Stimulated activated CD8-positive, alpha-beta memory T cell treated with anti-CD3 and anti-CD28 coated beads, Interleukin-15, amount 100 ng/mL, for 4 hours (primary cell): ENCODE measurements around the gene MYLK3.

Source experiments
- DNase-seq, 2 donors: peaks; one replicate each; pipeline ENCODE4 v3.0.0-alpha.2; 2020; ENCODE audit warnings: low read depth in 2 of 2

MYLK3 gene

DNA sequence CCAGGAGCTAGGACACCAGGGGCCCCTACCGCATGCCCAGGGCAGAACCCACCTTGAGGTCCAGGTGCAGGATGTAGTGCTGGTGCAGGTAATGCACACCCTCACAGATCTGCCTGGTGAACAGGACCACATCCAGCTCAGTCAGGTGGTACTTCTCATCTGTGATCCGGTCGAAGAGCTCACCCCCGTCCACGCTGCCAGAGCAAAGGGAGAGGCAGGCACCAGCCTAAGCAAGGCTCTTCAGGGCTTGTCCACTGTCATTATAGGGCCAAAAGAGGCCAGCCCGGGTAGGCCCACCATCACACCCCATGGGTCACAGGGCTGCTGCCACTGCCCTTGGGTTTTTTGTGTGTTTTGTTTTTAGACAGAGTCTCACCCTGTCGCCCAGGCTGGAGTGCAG, 21.0 kb downstream of the MYLK3 start:
- DNase-seq = no peak

DNA sequence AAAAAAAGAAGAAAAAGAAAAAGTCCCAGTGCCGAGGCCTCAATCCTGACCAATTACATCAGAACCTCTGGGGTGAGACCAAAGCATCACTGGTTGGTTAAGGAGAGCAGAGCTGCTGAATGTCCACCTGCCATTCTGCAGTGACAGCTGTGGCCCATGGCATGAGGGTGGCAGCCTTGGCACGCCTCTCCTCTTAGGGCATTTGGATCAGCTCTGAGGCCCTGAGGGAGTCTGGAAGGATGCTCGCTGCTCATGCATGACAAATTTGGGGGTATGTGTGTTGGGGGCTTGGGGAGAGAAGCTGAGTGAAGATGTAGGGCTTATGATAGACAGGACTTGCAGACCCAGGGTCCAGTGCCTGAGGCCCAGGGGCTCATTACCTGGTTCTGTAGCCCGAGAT, 26.3 kb downstream of the MYLK3 start:
- no peak for DNase-seq

DNA sequence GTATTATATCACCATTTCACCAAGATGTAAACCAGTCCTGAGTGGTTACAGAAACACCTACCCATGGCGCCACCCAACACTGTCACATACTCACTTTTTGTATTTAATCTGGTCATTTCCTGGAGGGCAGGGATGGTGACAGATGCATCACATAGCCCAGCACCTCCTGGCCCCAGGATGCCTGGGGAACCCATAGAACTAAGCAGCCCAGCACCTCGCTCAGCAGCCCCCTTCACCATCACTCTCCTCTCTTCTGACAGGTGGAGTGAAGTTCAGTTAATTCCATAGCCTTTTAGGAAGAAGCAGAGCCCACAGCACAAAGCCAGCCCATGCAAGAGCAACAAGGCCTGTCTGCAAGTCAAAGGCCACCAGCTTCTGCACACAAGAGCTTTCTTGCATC, 27.5 kb downstream of the MYLK3 start:
- no peak for DNase-seq

DNA sequence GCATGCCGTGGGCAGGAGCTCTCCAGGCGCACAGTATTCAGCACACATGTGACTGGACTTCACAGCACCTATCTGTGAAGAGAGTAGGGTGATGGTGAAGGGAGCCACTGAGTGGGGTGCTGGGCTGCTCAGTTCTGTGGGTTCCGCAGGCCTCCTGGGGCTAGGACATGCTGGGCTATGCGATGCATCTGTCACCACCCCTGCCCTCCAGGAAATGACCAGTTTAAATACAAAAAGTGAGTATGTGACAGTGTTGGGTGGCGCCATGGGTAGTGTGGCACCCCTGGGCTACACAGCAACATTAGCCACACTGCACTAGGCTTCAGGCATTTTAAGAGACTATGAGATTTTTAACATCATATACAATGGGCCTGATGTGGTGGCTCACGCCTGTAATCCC, 28.6 kb downstream of the MYLK3 start:
- no peak for DNase-seq

DNA sequence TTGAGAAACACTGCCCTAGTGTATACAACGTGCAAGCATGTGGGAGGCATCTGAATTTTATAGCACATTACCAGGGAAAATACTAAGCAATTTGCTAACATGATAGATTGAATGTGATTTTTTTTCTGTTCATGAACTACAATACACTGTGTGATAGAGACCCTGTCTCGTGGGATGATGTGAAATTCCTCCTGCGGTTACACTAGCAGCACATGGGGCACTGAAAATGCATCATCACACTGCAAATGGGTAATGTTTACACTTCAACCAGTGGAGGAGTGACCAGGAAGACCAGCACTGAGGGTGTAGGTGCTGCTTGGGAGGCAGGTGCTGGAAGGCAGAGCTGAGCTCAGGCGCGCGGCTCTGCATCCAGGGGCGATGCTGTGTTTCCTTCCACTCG, 29.9 kb downstream of the MYLK3 start:
- no peak for DNase-seq

DNA sequence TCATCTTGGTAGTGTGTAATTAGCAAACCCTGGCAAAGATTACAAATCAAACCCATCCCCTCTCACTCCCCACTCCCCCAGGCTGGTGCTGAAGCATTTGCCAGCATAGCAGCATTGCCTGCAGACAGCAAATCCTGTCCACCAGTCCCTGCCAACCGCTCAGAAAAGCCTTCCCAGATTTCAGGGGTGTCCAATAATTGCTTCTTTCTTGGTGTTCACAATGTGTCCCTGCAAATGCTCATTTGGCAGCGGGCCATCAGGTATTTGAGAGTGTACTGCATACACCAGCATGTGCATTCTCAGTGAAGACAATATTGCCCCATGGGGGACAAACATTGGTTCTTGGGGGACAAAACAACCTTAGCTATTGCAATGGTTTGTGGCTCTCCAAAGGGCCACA, 30.5 kb downstream of the MYLK3 start:
- no peak for DNase-seq

DNA sequence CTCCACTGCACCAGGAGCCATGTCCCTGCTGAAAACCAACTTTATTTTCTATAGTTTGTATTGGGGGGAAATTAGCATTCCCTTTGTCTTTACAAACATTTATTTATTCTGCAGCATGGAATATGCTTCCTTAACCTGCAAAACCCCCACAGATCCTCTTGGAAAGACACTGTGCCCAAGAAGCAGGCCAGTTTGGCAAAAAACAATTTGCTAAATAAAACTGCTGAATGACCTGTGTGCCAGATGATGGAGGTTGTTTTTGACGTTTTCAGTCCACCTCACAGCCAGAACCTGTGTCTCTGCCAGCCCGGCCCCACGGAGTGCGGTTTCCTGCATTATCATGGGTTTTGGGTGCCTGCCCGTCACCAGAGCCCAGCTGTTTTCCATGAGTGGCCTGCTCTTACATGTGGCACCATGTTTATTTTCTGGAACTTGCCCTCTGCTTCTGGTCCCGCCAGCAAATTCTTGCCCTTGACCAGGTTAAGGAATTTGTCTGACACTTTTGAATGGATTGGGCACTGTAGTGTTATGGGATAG, 32.3 kb downstream of the MYLK3 start:
- no peak for DNase-seq

DNA sequence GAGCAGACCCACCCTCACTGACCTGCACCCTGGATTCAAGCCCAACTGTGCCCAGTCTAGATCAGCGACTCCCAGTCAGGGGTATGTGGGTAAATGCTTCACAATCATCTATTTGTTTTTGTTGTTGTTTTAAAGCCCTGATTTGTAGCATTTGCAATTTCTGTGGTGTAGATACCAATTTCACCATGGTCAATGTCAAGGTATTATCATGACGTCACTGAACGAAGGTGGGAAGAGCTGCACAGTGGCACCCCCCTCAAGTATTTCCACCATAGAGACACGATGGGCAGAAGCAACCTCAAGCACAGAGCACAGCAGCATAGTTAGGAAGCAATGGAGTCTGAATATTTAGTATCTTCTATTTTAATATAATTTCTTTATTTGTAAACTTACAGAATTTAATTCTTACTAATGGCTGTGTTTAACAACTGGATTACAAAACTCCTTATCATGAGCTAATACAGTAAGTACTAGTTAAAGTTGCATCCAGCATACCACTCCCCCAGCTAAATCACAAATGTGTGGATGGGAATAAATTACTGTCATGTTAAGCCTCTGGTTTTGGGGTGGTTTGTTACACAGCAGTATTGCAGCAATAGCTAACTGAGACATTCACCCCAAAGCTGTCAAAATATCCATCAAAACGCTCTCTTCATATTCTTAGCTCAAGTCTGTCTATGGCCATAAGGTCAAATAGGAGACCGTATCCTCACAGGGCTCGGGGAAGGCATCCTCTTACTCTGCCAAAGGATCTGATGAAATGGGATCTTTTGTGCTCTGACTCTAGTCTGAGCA, 33.1 kb downstream of the MYLK3 start:
- no peak for DNase-seq

DNA sequence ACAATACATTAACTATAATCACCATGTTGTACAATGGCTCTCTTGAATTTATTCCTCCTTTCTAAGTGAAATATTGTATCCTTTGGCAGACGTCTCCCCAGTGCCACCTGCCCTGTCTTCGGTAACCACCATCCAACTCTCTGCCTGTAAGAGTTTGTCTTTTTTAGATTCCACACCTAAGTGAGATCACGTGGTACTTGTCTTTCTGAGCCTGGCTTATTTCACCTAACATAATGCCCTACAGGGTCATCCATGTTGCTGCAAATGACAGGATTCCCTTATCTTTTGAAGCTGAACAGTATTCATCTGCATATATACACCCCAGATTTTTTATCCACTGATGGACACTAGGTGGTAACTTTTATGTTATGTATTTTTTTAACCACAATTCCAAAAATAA, 34.5 kb downstream of the MYLK3 start:
- DNase-seq = no peak

DNA sequence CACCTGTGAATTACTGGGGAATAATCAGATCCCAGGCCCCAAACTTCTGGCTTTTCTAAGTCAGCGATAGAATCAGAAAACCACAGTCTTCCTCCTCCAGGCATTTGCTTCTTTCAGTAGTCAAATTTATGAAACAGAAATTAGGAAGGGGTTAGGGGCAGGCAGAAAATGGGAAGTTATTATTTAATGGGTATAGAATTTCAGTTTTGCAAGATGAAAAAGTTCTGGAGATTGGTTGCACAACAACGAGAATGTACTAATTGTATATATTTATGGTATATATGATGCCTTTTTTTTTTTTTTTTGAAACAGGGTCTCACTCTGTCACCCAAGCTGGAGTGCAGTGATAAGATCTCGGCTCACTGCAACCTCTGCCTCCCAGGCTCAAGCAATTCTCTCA, 35.2 kb downstream of the MYLK3 start:
- no peak for DNase-seq

DNA sequence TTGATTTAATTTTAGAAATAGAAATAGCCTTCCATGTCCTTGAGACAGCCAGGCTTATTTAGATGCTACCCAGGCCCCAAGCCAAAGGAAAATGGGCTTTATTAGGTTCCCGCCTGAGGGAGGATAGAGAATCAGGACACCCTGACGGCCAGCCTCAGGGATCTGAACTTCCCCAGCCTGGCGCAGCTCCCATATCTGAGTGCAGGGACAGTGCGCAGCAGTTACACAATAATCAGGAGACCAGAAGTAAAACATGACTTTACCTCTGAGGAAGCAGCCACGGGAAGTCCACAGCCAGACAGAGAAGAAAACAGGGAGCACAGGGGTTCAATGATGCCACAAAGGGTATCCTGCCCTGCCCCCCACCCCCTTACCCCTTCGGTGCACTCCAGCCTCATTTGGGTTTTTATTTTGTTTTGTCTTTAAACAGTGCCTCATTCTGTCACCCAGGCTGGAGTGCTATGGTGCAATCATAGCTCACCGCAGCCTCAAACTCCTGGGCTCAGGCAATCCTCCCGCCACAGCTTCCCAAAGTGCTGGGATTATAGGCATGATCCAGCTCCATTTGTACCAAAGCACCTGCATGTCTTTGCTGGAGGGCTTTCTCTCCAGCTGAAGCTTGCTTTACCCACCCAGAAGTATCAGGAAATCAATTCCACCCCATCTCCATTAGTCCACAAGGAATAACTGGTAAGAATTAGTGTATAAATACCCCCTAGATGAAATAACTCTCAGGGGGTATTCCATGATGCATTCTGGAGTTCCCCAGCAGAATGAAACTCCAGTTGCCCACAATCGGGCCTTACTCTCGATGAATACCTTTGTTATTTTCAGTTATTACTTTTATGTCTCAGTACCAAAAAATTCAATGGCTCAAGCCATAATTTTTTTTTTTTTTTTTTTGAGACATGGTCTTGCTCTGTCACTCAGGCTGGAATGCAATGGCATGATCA, 36.8 kb downstream of the MYLK3 start:
- DNase-seq = no peak

DNA sequence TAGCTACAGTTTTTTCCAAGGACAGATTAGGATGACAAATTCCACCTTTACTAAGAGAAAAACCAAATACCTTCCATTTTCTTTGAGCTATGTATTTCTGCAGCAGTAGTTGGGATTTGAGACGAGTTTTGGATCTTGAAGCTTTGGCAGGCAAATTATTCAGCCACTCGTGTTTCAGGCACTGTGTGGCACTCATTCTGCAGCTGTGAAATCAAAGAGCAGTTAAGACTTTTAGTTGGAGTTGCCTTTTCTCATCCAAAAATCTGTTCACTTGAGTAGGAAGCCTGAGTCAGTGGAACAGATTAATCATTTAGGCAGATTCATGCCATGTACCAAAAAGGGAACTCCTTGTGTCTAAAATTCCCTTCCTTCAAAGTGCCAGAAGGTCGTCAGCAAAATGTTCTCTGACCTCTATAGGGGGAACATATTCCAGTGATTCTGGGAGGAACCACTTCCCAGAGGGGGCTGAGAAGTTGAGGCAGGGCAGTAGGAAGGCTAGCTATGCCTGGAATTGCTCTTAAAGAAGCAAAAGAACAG, 38.6 kb downstream of the MYLK3 start:
- DNase-seq = no peak

DNA sequence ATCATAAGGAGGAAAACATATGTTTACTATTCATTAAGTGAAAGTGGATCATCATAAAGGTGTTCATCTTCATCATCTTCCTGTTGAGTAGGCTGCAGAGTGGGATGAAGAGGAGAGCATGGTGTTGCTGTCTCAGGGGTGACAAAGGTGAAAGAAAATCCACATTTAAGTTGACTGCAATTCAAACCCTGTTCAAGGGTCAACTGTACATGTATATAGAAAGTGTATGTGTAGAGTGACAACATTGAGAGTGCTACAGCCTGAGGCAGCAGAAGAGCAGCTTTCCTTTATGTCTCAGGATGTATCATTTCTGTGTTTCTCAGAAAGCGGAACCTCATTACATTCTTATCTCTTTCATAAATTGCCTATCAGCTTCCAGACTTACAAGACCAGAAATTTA, 41.5 kb downstream of the MYLK3 start:
- DNase-seq = no peak

DNA sequence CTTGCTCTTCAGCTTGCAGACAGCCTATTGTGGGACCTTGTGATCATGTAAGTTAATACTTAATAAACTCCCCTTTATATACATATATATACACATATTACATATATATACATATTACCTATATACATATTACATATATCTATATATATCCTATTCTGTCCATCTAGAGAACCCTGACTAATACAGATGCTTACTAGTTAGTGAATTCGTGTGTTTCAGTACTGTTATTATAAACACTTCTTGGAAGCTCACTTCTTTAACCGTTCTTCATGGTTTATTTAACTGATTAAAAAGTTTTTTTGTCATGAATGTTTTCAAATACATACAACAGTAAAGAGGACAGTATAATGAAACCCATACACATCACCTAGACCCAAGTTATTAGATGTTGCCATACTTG, 46.1 kb downstream of the MYLK3 start:
- no peak for DNase-seq

DNA sequence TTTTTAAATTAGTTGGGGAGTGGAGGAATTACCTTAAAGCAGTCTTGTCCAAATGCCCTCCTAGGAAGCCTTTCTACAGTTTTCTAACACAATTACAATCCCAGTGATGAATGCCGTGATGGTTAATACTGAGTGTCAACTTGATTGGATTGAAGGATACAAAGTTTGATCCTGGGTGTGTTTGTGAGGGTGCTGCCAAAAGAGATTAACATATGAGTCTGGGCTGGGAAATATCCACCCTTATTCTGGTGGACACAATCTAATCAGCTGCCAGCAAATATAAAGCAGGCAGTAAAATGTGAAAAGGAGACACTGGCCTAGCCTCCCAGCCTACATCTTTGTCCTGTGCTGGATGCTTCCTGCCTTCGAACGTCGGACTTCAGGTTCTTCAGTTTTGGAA, 46.5 kb downstream of the MYLK3 start:
- no peak for DNase-seq

DNA sequence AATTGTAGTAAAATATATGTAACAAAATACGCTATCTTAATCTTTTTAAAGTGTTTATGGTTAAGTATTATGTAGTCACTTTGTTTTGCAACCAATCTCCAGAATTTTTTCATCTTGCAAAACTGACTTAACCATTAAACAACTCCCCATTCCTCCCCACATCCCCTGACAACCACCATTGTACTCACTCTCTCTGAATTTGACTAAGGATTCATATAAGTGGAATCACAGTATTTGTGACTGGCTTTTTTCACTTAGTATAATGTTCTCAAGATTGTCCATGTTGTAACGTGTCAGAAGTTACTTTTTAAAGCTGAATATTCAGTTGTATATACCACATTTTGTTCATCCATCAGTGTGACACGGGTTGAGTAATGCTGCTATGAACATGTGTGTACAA, 48.1 kb downstream of the MYLK3 start:
- no peak for DNase-seq

DNA sequence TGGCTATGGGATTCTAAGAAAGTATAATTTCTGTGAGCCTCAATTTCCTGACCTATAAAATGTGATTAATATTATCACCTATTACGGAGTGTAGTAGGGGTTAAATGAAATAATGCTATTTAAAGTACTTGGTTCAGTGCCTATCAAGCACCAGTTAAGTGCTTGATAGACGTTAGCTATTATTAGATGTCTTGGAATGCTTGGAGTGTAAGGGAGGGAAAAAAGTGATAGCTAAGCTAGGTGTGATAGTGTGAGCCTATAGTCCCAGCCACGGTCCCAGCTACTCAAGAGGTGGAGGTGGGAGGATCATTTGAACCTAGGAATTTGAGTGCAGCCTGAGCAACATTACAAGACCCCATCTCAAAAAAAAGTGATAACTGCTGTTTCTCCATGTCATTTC, 51.2 kb downstream of the MYLK3 start:
- DNase-seq = no peak

DNA sequence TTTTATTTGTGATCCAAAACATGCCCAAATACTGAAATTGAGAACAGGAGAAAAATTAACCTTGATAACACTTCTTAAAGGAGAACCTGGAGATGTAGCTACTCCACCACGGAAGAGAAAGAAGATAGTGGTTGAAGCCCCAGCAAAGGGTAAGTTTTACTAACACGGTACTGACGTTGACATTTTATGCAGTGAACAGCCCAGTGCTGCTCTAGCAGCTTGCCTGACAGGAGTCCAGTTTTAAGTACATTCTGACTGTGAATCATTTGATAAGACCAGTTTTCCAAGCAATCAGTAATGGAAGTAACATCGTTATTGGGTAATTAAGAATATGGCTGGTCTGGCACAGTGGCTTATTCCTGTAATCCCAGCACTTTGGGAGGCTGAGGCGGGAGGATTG, 52.2 kb downstream of the MYLK3 start:
- no peak for DNase-seq

DNA sequence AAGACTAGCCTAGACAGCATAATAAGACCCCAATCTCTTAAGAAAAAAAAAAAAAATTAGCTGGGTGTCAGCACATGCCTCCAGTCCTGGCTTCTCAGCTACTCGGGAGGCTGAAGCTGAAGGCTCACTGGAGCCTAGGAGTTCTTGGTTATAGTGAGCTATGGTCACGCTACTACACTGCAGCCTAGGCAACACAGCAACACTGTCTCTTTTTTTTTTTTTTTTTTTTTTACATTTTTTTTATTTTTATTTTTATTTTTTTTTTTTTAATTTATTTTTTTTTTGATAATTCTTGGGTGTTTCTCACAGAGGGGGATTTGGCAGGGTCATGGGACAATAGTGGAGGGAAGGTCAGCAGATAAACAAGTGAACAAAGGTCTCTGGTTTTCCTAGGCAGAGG, 54.5 kb downstream of the MYLK3 start:
- no peak for DNase-seq

DNA sequence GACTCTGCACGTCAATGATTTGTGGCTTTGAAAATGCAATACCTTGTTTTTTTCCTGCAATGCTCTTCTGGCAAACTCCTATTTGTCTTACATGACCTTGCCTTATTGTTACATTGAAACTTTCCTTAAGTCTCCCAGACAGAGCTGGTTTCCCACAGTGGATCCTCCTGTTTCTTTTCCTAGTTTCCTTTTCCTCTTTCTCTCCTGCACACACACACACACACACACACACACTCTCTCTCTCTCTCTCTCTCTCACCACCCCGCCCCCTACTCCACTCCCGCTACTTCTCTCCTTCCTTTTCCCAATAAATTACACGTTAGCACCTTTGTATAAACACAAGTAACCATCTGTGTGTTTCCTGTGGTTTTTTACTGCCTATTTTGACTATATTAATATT, 56.4 kb downstream of the MYLK3 start:
- DNase-seq = no peak

DNA sequence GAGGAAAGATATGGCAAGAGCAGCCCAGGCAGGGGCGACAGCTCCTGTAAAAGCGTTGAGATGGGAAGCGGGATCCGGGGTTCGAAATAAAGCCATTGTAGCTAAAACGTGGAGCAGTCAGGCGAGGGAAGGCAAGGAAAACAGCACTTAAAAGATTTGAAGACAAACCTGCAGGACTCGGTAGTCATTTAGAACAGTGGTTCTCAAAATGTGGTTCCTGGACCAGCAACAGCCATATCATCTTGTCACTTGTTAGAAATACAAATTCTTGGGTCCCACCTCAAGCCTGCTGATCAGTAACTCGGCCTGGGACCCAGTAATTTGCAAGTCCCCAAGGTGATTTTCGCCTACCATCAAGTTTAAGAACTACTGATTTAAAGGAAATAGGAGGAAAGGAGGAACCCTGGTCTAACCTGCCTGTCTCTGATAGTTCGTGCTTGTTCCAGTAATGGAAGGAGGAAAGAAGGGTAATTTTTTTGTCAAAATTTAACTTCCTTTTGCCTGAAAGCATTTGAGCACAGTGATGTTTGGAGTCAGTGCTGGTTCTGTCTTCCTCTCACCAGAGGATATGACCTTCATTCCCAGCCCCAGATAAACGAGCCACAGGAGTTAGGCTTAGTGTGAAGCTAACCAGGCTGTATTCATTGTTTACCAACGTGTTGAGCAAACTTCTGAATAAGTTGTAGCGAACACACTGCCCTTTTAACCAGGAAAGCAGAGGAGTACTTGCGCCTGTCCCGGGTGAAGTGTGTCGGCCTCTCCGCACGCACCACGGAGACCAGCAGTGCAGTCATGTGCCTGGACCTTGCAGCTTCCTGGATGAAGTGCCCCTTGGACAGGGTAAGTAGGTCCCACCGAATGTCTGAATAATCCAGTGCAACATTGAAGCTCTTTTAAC, 57.6 kb downstream of the MYLK3 start:
- DNase-seq = no peak
